ENCODE data around the gene RNU5D-1. TPM values are rescaled to one million over a fixed set of nuclear protein-coding genes. Genes with fewer than 3 reads are reported as not detected.

Gene RNU5D-1
- total and polyA plus RNA-seq, 2 of the 13 experiments (the other 11 are each of a cell fraction or from before 2014, with no cell fraction given), result 165 TPM; not detected in 1

DNA sequence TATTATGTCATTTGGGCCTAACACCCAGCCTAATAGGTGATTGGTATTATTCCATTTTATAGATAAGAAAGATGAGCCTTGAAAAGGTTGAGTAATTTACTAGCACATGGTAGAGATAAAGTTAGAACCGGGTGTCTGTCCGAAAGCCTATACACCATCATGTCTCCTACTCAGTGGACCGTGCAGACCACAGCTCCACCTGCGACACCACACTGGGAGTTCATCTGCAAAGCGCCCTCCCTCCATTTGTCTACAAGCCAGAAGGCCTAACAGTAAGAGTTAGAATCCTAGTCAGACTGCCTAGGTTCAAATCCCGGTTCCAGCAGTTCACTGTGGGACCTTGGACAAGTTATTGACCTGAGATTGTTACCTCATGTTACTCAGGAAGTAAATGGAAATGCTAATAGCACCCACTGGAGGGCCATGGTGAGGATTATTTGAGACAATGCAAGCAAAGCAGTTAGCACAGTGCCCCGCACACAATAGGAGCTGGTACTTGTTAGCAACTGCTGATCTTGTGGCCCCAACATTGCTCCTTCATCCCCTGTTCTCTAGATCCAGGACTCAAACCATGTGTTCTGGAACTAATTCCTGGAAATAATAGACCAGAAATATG is 36.0 kb downstream of the RNU5D-1 start:
- ATAC-seq, result peak; percentile 86
- Histone ChIP-seq H3K4me3 (replicated peaks in 1 of 3; ENCODE audit: insufficient read depth in 1 of 3, low read depth in 2 of 3, low read length in 3 of 3) (no peak overlapping the region), H3K27ac (ENCODE audit: extremely low read length, insufficient read depth, low read length) (no peak overlapping the region), H3K79me2 (ENCODE audit: insufficient read depth, low read length) (no peaks in the 10 kb centered on the region), H2AFZ (ENCODE audit: low read length) (no peak overlapping the region), H3K4me2 (ENCODE audit: low read depth, low read length) (no peak overlapping the region), H3K36me3 (replicated peaks in 1 of 2; ENCODE audit: control insufficient read depth in 1 of 2, insufficient read depth in 2 of 2, low read length in 2 of 2) (no peaks in the 10 kb centered on the region), H3K9ac (ENCODE audit: insufficient read depth, low read depth, low read length) (no peak overlapping the region), H3K4me1 (ENCODE audit: insufficient read depth, low read length) (peaks cover 28% of the 10 kb centered on the region), H3K27me3 (ENCODE audit: control insufficient read depth in 1 of 2, insufficient read depth in 2 of 2, low read length in 2 of 2) (no peaks in the 10 kb centered on the region), H3K9me3 (ENCODE audit: low read length) (no peaks in the 10 kb centered on the region), H4K20me1 (ENCODE audit: insufficient read depth, low read length) (no peaks in the 10 kb centered on the region)
- CTCF ChIA-PET (ENCODE audit: low intra/inter-chr PET ratio, low total read pairs), result no interaction called here
- WGBS (ENCODE audit: low lambda C conversion rate), result 63% methylated on average over 7 of the region's 7 CpGs
- in situ Hi-C loops (cut with HindIII; ENCODE audit: extremely low pct_ligation_motif_present, low pct_unique_long_range_greater_than_20kb) (no loop called here), intact Hi-C loops (cut with micrococcal nuclease; ENCODE audit: unreplicated experiment) (no loop called here)
- FAIRE-seq, result no peak
- DNase-seq (ENCODE audit: low spot score), result peak; percentile 50
- POLR2A ChIA-PET, result no interaction called here
- no TSS peak for BruUV-seq (replicated peaks)
- TF ChIP-seq ZNF83 (CRISPR knock-in tag; IDR thresholded peaks at IDR 0.05; ENCODE audit: borderline replicate concordance) (no peak), ZNF317 (CRISPR knock-in tag; IDR thresholded peaks at IDR 0.05) (0 out of 2 replicates have a peak, but pooled peaks have one; percentile 17), STAG1 (CRISPR knock-in tag; IDR thresholded peaks at IDR 0.05) (peak; percentile 23), ZNF12 (CRISPR knock-in tag; IDR thresholded peaks at IDR 0.05) (no peak), ZNF781 (CRISPR knock-in tag; IDR thresholded peaks at IDR 0.05; ENCODE audit: borderline replicate concordance, not compliant biosample characterization) (no peak), FOXA1 (IDR thresholded peaks at IDR 0.05) (no peak), FOXA1 (CRISPR knock-in tag; IDR thresholded peaks at IDR 0.05) (peak; percentile 29; the same call in 1 of the 2 replicates), ATRX (CRISPR knock-in tag; IDR thresholded peaks at IDR 0.05; ENCODE audit: borderline replicate concordance) (no peak), CAMTA2 (CRISPR knock-in tag; IDR thresholded peaks at IDR 0.05; ENCODE audit: borderline replicate concordance) (no peak), HNF4A (CRISPR knock-in tag; IDR thresholded peaks at IDR 0.05) (peak; percentile 48), ETV5 (CRISPR knock-in tag; IDR thresholded peaks at IDR 0.05; ENCODE audit: borderline replicate concordance) (peak; percentile 24; the same call in 1 of the 2 replicates), ZNF329 (CRISPR knock-in tag; IDR thresholded peaks at IDR 0.05; ENCODE audit: low read depth) (no peak), SMC3 (IDR thresholded peaks at IDR 0.05; ENCODE audit: low read length) (0 out of 2 replicates have a peak, but pooled peaks have one; percentile 17), ONECUT2 (CRISPR knock-in tag; IDR thresholded peaks at IDR 0.05) (0 out of 2 replicates have a peak, but pooled peaks have one; percentile 18), ZNF432 (CRISPR knock-in tag; IDR thresholded peaks at IDR 0.05; ENCODE audit: borderline replicate concordance) (no peak), ZNF326 (CRISPR knock-in tag; IDR thresholded peaks at IDR 0.05; ENCODE audit: borderline replicate concordance) (no peak)
- TF ChIP-seq, protein P1, sequence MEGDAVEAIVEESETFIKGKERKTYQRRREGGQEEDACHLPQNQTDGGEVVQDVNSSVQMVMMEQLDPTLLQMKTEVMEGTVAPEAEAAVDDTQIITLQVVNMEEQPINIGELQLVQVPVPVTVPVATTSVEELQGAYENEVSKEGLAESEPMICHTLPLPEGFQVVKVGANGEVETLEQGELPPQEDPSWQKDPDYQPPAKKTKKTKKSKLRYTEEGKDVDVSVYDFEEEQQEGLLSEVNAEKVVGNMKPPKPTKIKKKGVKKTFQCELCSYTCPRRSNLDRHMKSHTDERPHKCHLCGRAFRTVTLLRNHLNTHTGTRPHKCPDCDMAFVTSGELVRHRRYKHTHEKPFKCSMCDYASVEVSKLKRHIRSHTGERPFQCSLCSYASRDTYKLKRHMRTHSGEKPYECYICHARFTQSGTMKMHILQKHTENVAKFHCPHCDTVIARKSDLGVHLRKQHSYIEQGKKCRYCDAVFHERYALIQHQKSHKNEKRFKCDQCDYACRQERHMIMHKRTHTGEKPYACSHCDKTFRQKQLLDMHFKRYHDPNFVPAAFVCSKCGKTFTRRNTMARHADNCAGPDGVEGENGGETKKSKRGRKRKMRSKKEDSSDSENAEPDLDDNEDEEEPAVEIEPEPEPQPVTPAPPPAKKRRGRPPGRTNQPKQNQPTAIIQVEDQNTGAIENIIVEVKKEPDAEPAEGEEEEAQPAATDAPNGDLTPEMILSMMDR (CRISPR knock-in tag; IDR thresholded peaks at IDR 0.05), result peak; percentile 24; the same call in 1 of the 2 replicates
- TF ChIP-seq, protein P2, sequence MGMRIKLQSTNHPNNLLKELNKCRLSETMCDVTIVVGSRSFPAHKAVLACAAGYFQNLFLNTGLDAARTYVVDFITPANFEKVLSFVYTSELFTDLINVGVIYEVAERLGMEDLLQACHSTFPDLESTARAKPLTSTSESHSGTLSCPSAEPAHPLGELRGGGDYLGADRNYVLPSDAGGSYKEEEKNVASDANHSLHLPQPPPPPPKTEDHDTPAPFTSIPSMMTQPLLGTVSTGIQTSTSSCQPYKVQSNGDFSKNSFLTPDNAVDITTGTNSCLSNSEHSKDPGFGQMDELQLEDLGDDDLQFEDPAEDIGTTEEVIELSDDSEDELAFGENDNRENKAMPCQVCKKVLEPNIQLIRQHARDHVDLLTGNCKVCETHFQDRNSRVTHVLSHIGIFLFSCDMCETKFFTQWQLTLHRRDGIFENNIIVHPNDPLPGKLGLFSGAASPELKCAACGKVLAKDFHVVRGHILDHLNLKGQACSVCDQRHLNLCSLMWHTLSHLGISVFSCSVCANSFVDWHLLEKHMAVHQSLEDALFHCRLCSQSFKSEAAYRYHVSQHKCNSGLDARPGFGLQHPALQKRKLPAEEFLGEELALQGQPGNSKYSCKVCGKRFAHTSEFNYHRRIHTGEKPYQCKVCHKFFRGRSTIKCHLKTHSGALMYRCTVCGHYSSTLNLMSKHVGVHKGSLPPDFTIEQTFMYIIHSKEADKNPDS (CRISPR knock-in tag; IDR thresholded peaks at IDR 0.05), result peak; percentile 93

All from HepG2 (cell line).